Measurements from ENCODE around the gene NRGN. TPM values are rescaled to one million over a fixed set of nuclear protein-coding genes. Genes with fewer than 3 reads are reported as not detected.
"Not testable (repeated sequence)": the region's sequence is repeated elsewhere in the genome, so short reads cannot be mapped to it uniquely, and the experiment has no call there.

Gene NRGN
- total RNA-seq, 1 donor from 2014 or later: 17.0 TPM

DNA sequence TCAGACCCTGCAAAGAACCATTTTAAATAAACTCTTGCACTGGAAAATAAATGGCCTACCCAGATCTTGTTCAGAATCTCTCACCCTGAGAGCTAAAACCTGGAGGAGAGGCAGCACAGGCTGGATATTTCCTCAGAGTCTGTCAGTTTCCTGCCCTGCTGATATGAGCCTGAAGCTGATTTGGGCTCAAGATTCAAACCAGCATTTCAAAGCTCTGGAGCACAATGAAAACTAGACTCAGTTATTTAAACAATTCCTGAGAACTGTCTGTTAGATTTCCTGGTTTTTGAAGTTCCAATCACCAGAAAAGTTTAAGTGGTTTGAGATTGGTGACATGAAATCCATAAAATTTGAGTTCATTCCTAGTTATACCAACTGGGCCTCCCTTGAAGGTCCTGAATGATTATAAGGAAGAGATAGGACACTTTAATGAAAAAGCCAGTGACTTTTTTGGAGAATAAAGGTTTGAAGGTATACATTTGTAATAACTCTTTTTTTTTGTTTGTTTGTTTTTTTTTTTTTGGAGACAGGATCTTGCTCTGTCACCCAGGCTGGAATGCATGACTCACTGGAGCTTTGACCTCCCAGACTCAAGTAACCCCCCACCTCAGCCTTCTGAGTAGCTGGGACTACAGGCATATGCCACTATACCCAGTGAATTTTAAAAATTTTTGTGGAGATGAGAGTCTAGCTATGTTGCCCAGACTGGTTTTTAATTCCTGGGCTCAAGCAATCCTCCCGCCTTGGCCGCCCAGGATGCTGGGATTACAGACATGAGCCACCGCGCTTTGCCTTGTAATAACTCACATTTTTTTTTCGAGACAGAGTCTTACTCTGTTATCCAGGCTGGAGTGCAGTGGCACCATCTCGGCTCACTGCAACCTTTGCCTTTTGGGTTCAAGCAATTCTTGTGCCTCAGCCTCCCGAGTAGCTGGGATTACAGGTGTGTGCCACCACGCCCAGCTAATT, 30.3 kb downstream of the NRGN start:
- Mint-ChIP-seq H3K4me3 (ENCODE audit: unreplicated experiment) (no peak overlapping the region), H3K9me3 (ENCODE audit: unreplicated experiment) (no peaks in the 10 kb centered on the region), H3K27me3 (ENCODE audit: unreplicated experiment) (peaks cover 2% of the 10 kb centered on the region), H3K36me3 (ENCODE audit: low read depth, unreplicated experiment) (peaks cover 7% of the 10 kb centered on the region), H3K4me1 (ENCODE audit: unreplicated experiment) (peaks cover 22% of the 10 kb centered on the region), H3K27ac (ENCODE audit: unreplicated experiment) (peak overlapping the region; percentile 97)
- TF ChIP-seq, protein P1, sequence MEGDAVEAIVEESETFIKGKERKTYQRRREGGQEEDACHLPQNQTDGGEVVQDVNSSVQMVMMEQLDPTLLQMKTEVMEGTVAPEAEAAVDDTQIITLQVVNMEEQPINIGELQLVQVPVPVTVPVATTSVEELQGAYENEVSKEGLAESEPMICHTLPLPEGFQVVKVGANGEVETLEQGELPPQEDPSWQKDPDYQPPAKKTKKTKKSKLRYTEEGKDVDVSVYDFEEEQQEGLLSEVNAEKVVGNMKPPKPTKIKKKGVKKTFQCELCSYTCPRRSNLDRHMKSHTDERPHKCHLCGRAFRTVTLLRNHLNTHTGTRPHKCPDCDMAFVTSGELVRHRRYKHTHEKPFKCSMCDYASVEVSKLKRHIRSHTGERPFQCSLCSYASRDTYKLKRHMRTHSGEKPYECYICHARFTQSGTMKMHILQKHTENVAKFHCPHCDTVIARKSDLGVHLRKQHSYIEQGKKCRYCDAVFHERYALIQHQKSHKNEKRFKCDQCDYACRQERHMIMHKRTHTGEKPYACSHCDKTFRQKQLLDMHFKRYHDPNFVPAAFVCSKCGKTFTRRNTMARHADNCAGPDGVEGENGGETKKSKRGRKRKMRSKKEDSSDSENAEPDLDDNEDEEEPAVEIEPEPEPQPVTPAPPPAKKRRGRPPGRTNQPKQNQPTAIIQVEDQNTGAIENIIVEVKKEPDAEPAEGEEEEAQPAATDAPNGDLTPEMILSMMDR (IDR thresholded peaks at IDR 0.05; ENCODE audit: unreplicated experiment): no peak
- DNase-seq (ENCODE audit: low spot score): no peak

DNA sequence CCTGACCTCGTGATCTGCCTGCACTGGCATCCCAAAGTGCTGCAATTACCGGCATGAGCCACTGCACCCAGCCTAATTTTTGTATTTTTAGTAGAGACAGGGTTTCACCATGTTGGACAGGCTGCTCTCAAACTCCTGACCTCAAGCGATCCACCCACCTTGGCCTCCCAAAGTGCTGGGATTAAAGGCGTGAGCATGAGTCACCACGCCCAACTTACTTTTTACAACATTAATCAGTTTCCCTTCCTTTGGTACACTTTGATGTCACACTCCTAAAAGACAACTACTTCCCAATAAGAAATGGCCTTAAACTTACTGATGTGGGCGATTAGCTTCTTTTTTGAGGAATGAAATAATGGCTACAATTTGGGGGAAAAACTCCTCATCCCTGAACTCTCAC, 31.2 kb downstream of the NRGN start:
- H3K36me3 Mint-ChIP-seq (ENCODE audit: low read depth, unreplicated experiment); H3K4me3 Mint-ChIP-seq (ENCODE audit: unreplicated experiment); H3K27me3 Mint-ChIP-seq (ENCODE audit: unreplicated experiment); H3K9me3 Mint-ChIP-seq (ENCODE audit: unreplicated experiment); DNase-seq (ENCODE audit: low spot score): not testable (repeated sequence)
- Mint-ChIP-seq H3K4me1 (ENCODE audit: unreplicated experiment) (peaks cover 22% of the 10 kb centered on the region), H3K27ac (ENCODE audit: unreplicated experiment) (peak overlapping the region; percentile 30)

DNA sequence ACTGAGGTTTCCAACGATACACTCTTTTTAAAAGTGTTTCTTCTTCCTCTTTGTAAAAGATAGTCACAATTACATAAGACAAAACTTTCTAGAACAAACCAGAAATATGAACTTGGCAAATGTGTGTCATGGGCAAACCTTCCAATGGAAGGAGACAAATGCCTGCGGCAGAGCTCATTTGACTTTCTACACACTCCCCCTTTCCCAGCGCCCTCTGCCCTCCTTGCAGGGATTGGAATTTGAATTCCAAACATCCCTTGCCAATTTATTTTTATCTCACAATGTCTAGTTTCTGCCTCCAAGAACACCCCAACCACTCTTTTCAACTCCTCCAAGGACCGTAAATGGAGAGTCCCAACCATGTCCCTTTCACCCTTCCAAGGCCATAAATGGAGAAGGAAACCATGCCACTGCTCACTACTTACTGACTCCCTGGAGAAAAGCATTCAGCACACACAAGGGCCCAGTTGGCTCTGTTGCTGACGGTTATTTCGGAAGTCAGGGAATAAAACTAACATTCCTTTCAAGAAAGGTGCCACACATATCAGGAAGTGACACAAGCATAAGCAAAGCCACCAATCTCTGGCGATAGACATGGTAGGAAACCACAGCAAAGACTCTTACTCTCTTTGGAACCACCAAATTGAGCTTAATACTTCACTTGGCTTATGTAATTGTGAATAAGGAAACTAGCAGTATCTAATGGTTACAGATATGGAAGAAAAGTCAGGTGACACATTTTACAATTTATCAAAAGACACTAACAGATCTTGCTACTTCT, 37.3 kb downstream of the NRGN start:
- H3K36me3 Mint-ChIP-seq (ENCODE audit: low read depth, unreplicated experiment): no peaks in the 10 kb centered on the region
- no peaks in the 10 kb centered on the region for H3K27me3 Mint-ChIP-seq (ENCODE audit: unreplicated experiment)
- no peak overlapping the region for H3K4me3 Mint-ChIP-seq (ENCODE audit: unreplicated experiment)
- peaks cover 7% of the 10 kb centered on the region for H3K4me1 Mint-ChIP-seq (ENCODE audit: unreplicated experiment)
- TF ChIP-seq, protein P1 (IDR thresholded peaks at IDR 0.05; ENCODE audit: unreplicated experiment): no peak
- DNase-seq (ENCODE audit: low spot score): no peak
- no peak overlapping the region for H3K27ac Mint-ChIP-seq (ENCODE audit: unreplicated experiment)
- H3K9me3 Mint-ChIP-seq (ENCODE audit: unreplicated experiment): no peaks in the 10 kb centered on the region

DNA sequence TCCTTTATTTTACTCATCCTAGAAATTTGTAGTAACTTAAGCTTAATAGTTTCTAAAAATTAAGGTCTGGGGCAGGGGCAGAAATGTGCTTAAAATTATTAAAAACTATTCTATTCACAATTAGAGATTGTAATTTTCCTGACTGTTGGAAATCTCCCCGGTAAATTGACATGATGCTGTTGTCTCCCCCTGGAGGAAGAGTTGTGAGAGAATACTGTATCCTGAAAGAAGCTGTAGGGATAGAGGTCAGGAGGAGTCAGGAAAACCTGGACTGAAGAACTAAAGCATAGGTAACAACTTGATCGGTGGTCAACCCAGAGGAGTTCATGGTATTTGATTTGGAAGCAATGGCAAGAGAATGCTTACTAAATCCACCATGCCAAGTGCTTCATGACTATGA, 38.5 kb downstream of the NRGN start:
- Mint-ChIP-seq H3K4me3 (ENCODE audit: unreplicated experiment) (no peak overlapping the region), H3K27me3 (ENCODE audit: unreplicated experiment) (no peaks in the 10 kb centered on the region), H3K4me1 (ENCODE audit: unreplicated experiment) (peaks cover 7% of the 10 kb centered on the region), H3K36me3 (ENCODE audit: low read depth, unreplicated experiment) (no peaks in the 10 kb centered on the region), H3K9me3 (ENCODE audit: unreplicated experiment) (no peaks in the 10 kb centered on the region), H3K27ac (ENCODE audit: unreplicated experiment) (no peak overlapping the region)
- DNase-seq (ENCODE audit: low spot score): no peak
- TF ChIP-seq, protein P1 (IDR thresholded peaks at IDR 0.05; ENCODE audit: unreplicated experiment): no peak

DNA sequence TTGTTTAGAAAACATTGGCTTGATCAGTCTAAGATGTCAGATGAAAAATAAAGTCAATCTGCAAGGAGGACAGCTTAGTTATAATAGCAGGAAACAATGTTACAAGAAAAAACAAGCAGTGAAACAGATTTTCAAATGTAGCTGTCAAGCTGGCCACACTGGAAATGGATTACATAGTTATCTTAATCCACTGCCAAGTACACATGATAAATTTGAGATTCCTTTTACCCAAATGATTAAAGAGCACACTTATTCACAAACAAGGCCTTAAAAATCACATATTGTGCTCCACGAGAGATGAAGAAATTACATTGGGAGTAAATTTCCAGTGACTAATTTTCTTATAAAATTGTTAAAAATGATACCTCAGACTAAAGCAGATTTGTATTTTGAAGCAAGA, 39.8 kb downstream of the NRGN start:
- Mint-ChIP-seq H3K9me3 (ENCODE audit: unreplicated experiment) (no peaks in the 10 kb centered on the region), H3K4me3 (ENCODE audit: unreplicated experiment) (no peak overlapping the region), H3K27ac (ENCODE audit: unreplicated experiment) (no peak overlapping the region), H3K36me3 (ENCODE audit: low read depth, unreplicated experiment) (no peaks in the 10 kb centered on the region), H3K27me3 (ENCODE audit: unreplicated experiment) (no peaks in the 10 kb centered on the region), H3K4me1 (ENCODE audit: unreplicated experiment) (peaks cover 7% of the 10 kb centered on the region)
- TF ChIP-seq, protein P1 (IDR thresholded peaks at IDR 0.05; ENCODE audit: unreplicated experiment): no peak
- DNase-seq (ENCODE audit: low spot score): no peak

Data from endothelial cell (in vitro differentiated cells).